HL-60/S4 (cell line): ENCODE data around the gene PRKCH.

Experiments
- in situ Hi-C: fragments of 300-500 bp; cut with MboI; formaldehyde crosslinking; loops from 2 replicates; pipeline ENCODE4 v1.14.3; 2022; ENCODE audit warnings: low sequenced_read_pairs

The PRKCH gene

DNA sequence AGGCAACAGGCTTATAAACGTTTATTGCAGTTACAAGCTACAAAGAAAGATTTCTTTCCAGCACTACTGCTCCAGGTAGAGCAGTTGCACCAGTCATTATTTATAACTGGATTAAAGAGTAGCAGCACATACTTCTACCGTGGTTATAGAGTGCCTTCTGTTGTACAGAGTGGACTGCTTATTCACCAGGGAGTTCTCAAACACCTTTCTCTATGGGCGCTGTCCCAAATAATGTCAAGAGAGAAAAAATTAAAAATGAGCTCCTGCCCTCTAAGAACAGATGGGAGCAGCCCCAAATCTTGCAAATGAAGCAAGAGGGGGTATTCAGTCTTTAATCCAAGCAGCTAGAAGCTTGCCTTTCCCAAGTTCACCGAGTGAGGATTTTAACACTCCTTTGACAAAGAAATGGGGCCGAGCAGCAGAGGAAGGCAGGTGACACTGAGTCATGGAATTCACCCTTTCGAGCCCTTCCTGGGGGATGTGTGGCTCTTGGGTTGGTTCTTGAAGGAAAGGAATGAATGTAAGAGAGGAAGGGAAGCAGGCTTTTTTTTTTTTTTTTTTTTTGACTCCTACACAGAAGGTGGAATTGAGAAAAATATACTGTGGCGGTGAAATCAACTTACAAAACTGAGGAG, 181.2 kb downstream of the PRKCH start:
- in situ Hi-C loops: no loop called here

DNA sequence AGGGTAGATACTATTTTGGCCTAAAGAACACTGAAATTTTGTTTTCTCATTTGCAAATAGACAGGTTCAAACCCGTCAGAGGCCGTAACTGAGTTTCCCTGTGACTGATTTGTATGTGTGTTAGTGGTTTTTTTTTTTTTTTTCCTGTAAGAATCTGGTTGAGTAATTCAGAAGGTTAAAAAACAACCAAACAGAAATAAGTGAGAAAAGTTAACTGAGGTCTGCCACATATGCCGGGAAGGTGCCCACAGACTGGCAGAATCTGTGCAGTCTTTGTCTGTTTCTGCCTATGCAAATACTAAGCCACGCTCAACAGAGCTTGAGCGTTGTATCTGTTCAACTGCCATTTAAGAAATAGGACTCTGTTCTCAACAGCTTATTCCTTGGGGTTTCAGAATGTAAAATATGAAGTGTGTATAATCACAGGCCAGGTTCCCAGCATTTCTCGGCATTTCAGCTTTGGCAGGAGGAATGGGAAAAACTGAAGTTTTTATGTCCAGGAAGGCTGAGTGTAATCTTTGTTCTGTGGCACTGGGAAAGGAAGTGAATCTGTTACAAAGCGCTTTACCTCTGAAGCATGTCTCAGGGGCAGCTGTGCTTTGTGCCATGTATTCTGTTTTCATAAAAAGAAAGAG, 181.9 kb downstream of the PRKCH start:
- in situ Hi-C loops: no loop called here

DNA sequence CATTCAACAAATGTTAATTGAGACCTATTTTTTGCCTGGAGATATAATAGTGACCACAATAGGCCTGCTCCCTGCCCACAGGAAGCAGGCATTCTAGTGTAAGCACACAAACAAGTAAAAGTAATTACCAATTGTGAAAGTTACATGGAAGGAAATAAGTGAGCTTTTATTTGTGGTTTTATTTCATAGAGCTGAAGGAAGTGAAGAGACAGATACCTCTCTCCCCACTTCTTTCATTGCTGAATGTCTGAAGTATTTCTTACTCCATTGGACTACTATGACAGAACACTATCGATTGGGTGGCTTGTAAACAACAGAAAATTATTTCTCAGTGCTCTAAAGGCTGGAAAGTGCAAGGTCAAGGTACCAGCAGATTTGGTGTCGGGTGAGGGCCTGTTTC, 183.5 kb downstream of the PRKCH start:
- in situ Hi-C loops: no loop called here

DNA sequence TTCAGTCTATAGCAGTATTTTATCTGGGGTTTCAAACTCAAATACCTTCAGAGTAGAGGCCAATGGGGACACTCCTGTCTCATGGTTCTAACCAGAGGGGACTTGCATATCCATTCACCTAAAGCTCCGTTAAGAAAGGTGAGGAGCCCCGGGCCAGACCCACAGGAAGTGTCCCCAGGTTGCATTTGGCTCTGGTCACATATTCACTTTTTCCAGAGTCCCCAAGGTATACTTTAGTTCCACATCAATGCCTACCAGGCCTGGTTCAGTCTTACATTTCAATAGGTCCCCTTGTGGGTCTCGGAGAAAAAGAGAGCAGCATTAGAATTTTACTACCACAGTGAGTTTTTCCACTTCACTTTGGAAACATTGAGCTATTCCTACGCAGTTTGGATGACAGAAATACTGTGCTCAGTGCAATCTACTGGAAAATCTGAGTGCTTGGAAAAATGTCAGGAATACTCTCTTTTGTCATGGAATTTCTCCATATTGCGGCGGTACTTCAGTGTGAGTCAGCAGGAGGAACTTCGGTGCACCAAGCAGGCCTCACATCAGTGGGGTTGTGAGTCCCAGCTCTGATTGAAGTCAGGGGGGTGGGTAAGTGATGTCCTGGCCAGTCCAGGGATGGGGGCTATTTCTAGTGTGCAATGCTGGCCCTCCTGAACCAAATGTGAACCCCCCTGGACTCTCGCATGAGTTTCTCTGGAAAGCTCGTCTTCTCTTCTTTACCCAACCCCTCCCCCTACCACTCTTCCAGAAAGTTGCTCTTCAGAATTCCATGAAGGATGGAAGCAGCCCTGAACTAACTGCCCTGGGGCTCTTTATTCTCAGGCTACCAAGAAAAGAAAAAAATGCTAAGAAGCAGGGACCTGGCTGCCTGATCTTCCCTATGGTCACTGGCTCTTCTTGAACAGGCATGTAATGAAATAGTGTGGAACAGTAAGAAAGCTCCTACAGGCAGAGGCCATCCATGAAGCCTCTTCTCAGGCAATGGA, 184.7 kb downstream of the PRKCH start:
- in situ Hi-C loops: no loop called here

DNA sequence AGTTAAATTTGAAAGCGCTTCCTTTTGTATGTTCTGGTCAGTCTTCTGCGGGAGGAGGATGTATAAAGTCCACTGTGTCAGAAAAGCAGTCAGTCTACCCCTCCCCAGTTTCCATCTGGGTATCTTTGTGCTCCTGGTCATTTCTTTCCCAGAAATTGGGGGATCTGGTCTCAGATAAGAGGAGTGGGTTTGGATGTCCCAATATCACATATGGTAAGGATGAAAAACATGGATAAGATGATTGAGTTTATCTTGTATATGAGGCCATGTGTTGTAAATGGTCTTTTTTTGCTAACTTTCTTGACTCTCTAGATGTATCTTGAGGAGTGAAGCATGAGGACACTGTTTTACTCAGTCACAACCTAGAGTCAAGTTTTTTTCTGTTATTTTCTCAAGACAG, 187.1 kb downstream of the PRKCH start:
- in situ Hi-C loops: no loop called here

DNA sequence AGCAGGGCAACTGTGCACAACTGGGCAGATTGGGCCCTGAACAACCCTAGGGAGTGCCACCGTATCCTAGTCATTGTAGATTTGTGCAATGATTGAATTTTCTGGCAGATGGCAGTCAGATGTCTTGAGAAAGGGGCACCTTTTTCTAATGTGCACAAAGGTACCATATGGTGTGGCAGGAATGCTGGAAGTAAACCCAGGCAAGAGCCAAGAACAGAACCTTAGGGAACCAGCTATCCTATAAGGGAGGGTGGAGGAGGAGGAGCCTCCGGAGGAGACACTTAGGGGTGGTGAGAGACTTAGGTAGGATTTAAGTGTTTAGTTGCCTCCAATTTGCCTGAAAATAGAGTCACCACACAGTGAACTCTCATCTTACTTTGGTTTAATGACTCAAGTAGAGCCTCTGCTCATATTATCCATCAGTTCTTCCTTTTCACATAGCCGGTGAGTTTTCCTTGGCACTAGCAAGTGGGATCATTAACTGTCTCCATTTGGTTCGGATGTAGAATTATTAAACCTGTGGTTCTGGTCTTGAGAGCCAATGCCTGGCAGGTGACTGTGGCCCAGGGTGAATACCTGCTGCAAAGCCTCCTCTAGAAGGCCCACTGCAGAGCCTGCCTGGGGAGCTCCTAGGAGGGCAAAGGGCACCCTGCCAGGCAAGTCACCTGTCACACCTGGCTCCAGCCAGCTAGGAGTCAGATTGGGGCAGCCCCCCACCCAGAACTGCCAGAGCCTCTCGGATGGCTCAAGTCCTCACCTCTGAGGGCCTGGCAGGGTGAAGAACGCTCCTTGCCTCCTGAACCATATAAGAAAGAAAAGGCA, 189.6 kb downstream of the PRKCH start:
- in situ Hi-C loops: no loop called here

DNA sequence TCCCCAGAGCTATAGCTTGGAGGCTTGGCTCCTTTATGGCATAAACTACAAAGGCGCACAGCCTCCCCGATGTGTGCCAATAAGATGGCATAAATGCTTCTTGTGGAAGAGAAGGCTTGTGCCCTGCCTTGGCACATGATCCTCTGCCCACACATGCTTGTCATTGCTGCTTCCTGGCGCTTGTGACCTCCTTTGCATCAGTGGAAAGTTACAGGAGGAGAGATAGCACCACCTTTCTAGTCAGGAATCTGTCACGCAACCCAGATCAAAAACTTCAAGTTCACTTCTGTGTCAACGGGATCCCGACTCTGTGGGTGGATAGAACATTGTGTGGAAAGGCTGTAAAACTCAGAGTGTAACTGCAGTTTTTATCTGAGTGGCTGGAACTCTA, 190.2 kb downstream of the PRKCH start:
- in situ Hi-C loops: no loop called here

DNA sequence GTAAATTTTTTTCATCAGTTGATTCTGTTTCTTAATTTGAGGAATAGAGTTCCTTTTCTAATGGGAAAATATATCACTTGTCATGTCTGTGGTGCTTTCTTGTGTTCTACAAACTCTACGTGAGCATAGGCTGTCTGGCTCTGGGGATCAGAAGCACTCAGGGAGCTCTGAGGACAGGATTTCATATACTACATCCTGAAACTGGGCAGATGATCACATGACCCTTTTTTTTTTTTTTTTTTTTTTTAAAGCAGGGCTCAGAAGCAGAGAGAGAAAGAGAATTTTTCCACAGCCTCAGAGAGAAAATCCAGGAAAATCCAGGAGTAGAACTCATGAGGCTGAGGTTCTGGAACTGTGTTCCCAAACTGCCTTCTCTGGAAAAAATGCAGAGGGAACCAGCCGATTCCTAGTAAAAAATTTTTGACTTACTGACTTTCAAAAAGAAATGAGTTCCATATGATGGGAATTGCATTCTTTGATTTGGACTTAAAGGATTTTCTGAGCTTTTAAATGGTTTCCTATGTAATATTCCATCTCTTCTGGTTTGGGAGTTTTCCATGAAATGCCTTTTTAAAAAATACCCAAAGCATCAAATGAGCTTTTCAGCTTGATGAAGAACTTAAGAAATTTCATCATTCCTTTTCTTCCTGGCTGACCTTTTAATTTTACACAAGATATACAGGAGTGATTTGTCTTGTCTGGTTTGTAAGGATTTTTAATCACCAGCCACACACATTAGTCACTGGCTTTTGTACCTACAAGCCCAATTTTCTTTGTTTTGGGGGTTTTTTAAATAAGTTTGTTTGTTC, 190.9 kb downstream of the PRKCH start:
- in situ Hi-C loops: no loop called here

DNA sequence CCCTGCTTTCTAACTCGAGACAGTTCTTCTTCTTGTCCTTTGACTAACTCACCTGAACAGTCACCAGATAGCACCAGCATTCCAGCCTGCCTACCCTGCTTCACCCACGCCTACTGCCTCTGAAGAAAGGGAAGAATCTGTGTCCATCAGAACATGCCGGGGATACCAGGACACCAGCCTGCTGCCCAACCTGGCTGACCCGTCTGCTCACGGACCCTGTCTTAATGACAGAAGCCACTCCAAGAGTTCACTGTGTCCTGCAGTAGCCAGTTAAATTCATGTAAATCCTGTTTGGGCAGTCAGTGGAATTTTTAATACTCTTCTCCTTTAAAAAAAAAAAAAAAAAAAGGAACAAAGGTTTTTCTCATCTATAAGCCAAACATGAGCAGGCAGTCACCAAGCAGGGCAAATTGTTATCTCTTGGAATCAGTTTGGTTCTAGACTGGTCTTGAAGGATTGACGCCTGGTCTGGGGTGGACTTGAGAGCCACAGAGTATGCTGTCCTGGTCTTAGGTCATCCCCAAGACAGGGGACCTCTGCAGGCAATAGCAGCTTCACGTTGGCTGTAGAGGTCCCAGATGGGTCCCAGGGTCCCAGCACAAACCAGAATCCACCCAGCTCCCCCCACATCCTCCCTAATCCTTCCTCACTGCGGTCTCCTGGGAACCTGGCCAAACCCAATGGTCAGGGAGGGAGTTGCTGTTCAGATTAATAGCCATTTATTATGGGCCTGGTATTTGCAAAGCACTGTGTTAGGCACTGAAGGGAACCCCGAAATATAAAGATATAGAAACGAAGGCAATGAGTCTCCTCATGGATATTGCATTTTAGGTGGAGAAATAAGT, 192.8 kb downstream of the PRKCH start:
- in situ Hi-C loops: no loop called here

DNA sequence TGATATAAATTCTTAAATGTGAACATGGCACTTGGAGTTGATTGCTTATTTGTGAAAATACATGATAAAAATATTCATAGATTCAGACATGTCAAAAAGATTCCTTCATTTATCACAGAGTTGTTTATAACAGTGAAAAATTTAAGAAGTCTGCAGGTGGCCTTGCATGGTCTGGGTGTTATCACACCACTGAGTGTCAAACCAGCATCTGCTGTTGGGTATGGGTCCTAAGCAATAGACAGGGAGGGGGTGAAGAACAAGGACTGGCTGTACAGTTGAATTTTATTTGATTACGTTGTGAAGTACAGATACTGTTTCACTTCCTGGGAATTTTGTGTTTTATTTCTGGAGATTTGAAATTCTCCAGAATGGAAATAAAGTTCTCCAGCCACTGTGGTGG, 193.5 kb downstream of the PRKCH start:
- in situ Hi-C loops: no loop called here

DNA sequence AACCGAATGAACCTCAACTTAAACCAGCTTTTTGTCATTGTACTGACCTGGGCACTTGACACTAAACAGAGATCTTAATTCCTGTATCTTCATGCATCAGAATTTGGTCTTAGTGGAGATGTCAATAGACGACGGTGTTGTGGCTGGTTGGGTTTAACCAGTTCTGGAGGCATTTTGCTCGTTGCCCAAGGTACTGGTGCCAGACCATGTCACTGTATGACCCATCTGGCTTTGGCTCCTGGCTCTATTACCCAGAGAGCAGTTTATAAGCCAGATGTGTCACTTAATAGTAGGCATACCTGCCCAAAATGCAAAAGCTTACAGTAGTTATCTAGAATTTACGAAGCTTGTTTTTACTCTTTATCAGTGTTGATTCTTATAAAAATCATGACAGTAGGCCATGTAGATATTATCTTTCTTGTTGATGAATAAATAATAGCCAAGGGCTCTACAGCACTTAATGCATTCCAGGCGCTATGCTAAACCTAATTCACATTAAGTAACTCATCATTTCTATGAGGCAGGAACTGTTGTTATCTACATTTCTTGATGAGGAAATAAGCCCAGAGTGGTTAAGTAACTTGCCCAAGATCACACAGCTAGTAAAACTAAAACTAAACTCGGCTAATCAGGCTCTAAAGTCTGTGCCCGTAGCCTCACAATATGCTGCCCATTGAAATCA, 194.2 kb downstream of the PRKCH start:
- in situ Hi-C loops: no loop called here

DNA sequence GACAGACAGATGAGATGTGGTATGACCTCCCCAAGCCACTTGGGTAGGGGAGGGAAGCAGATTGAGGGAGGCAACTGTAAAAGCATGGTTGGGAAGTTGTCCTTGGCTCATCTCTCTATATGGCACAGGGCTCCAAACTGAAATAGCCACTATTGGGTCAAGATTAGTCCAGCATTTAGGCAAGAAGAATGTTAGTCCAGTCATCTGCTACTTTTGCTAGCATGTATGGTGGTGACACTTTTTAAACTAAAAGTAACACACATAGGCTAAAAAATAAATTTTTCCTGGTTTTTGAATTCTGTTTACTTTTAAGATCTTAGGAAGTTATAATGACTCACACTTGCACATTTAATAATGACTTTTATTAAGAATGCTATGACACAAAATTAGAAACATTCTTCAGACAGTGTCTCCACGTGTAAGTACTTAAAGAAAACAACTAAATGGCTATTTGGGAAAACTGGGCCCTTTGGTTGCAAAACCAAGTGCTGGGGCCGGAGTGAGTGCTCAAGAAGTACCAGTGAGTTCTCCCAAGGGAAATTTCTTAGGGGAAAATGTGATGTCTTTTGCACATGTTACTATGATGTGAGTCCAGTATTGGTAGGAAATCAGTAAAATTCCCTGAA, 194.9 kb downstream of the PRKCH start:
- in situ Hi-C loops: no loop called here

DNA sequence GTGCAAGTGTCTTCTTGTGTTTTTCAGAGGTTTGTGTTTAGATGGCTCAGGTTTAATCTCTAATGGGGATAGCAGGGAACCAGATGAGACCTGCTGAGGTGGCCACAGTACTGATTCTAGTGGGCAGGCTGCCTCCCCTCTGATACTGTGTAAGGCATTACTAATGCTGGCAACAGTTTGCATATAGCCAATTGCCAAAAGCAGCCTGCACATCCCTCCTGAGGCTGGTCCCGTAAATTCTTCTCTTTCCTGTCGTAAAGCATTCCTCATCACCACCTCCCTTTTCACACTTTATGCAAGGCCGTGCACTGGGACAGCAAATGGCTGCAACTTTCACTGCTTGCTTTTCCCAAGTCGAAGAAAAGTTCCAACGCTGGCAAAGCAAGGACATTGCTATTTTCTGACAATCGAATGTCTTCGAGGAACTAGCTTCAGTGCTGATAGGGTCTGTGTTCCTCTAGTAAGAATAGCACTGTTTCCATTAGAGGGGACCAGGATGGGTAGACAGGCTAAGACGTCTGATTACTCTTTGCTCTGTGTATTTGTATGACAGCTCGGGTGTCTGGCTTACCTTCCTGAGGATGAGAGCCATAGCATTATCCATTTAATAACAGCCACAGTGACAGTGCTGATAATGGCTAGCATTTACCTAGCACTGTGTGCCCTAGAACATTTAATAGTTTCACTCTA, 195.7 kb downstream of the PRKCH start:
- in situ Hi-C loops: no loop called here

DNA sequence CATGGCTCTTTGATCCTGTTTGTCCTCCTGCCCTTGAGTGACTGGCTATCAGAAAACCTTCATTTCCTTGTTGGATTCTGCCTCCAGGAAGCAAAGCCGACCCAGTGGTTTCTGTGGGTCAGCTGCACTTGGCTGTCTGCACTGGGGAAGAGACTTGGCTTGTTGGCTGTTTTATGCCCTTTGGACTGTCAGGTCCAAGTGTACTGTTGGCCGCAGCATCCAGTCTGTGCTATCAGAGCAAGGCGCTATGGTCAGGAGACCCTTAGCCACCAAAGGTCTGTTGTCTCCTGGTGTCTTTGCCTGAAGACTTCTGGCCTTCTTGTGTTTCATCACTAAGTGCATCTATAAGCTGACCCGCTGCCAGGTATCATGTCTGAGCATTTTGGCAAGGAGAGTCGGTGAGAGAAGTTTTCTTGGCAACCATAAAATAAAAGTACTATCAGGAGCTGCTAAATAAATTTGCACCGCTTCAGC, 196.6 kb downstream of the PRKCH start:
- in situ Hi-C loops: no loop called here

DNA sequence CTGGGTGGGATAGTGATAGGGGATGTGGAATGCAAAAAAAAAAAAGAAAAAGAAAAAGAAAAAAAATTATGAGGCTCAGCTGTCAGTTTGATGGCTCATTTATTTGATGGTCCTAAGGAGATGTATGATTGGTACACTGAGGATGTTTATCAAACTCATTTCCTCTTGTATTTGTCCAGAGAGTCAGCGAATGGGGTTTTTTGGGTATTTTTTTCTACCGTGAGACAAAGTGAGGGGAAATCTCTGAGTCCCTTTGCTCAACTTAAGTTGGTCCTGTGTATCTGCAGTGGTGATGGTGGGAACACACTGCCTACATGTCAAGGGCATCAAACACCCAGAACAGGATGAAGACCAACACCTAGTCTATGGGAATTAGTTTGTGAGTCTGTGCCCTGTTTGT, 197.0 kb downstream of the PRKCH start:
- in situ Hi-C loops: no loop called here

DNA sequence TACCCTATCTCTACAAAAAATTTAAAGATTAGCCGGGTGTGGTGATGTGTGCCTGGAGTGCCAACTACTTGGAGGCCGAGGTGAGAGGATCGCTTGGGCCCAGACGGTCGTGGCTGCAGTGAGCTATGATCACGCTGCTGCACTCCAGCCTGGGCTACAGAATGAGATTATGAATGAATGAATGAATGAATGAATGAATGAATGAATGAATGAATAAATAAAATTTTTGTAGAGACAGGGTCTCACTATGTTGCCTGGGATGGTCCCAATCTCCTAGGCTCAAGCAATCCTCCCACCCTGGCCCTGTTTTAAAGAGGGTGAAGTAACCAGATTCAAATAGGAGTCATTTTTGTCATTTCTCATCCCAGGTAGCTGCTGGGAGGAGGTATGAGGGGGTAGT, 197.7 kb downstream of the PRKCH start:
- in situ Hi-C loops: no loop called here

DNA sequence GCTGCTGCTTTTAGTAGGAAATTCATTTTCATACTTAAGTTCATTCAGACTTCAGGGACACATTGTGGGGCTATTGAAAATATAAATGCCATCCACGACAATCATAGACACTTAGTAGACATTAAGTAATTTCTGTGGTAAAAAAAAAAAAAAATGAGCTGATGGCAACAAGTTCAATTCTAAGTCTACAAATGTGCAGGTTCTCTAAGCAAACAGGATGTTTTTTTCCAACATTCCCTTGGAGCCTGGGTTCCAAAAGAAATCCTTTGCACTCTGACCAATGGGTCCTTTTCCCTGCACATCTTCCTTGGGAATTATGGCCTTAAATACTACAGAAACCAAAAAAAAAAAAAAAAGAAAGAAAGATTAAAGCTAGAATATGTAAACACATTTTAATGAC, 198.4 kb downstream of the PRKCH start:
- in situ Hi-C loops: no loop called here

DNA sequence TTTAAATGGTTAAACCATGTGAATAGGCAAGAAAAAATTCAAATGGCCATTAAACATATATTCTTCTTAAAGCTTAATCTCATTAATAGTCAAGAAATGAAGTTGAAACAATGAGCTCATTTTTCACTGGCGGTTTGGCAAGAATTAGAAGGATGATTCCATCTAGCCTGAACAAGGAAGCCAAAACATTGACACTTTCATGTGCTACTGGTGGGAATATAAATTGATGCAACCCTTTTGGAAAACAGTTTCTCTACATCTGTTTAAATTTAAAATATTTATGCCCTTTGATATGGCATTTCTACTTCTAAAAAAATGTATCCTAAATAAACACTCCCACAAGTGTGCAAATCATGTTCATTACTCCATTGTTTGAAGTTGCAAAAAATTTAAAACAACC, 199.2 kb downstream of the PRKCH start:
- in situ Hi-C loops: no loop called here
